HL-60 (cell line): Measurements from ENCODE around the gene PHB1.

ENCODE experiments used
- GABPA ChIP-seq: IDR thresholded peaks from 2 replicates; pipeline ENCODE4 v1.6.1; 2012; ENCODE audit warnings: low read depth
- POLR2AphosphoS5 ChIP-seq: IDR thresholded peaks from 2 replicates; pipeline ENCODE4 v1.6.1; 2012; ENCODE audit warnings: low read depth
- REST ChIP-seq: IDR thresholded peaks from 2 replicates; pipeline ENCODE4 v1.6.1; 2012; ENCODE audit warnings: low read depth; ENCODE audit not compliant: insufficient replicate concordance
- SPI1 ChIP-seq: IDR thresholded peaks from 2 replicates; pipeline ENCODE4 v1.6.1; 2012; ENCODE audit warnings: low read depth, mild to moderate bottlenecking, borderline replicate concordance
- TF ChIP-seq, protein P1 (sequence below): IDR thresholded peaks from one replicate; pipeline ENCODE4 v1.5.1; 2011; ENCODE audit warnings: low read length, control low read depth, inconsistent platforms; ENCODE audit not compliant: insufficient read depth

GRCh38 chr17:49464049-49464448 lies 49.4 kb upstream of the PHB1 start:
- TF ChIP-seq, protein P1, sequence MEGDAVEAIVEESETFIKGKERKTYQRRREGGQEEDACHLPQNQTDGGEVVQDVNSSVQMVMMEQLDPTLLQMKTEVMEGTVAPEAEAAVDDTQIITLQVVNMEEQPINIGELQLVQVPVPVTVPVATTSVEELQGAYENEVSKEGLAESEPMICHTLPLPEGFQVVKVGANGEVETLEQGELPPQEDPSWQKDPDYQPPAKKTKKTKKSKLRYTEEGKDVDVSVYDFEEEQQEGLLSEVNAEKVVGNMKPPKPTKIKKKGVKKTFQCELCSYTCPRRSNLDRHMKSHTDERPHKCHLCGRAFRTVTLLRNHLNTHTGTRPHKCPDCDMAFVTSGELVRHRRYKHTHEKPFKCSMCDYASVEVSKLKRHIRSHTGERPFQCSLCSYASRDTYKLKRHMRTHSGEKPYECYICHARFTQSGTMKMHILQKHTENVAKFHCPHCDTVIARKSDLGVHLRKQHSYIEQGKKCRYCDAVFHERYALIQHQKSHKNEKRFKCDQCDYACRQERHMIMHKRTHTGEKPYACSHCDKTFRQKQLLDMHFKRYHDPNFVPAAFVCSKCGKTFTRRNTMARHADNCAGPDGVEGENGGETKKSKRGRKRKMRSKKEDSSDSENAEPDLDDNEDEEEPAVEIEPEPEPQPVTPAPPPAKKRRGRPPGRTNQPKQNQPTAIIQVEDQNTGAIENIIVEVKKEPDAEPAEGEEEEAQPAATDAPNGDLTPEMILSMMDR: no peak
- TF ChIP-seq POLR2AphosphoS5: no peak
- TF ChIP-seq GABPA: no peak
- no peak for TF ChIP-seq REST
- TF ChIP-seq SPI1: no peak
